HG03558 (cell line): ENCODE data around the gene ALG8.
"Not testable (repeated sequence)": the region's sequence is repeated elsewhere in the genome, so short reads cannot be mapped to it uniquely, and the experiment has no call there.

Experiments
- ATAC-seq: cut with Tn5 transposase; IDR thresholded peaks from one replicate; pipeline ENCODE4 v1.9.1; 2021; ENCODE audit warnings: moderate number of reproducible peaks; ENCODE audit not compliant: unreplicated experiment; ENCODE audit errors: extremely low read depth

The ALG8 gene

DNA sequence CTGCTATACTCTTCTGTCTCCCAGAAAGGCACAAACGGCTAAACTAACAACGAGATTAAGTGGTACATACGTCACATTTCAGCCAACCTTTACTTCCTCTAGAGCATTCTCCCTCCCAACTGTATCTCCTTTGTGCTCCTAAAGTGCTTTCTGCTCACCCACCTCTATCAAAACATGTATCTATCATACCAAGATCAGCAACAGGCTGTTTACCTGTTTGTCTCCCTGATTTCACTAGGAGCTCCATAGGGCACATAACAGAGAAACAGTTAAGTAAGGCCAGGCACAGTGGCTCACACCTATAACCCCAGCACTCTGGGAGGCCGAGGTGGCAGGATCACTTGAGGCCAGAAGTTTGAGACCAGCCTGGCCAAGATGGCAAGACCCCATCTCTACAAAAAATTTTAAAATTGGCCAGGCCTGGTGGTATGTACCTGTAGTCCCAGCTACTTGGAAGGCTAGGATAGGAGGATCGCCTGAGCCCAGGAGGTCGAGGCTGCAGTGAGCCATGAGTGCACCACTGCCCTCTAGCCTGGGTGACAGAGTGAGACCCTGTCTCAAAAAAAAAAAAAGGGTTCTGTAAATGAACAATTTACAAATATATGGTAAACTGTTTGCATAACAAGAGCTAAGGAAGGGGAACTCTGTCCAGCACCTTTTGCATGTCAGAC is 62.6 kb downstream of the ALG8 start:
- ATAC-seq = no peak

DNA sequence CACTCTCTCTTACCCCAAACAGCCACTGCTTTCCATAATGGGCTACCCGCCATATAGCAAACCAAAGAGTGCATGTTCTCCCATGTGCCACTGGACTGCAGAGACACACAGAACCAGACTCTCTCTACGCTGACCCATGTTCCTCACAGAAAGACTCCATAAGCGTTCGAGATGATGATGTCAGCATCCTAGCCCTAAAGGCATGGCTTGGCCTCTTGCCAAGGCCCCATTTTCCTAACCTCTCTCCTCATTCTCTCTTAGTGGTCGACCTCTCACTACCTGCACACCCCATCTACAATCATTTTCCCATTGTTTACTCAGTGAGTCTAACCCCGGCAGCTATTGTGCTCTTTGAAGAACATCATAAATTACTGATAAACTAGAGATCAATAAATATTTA is 64.7 kb downstream of the ALG8 start:
- no peak for ATAC-seq

DNA sequence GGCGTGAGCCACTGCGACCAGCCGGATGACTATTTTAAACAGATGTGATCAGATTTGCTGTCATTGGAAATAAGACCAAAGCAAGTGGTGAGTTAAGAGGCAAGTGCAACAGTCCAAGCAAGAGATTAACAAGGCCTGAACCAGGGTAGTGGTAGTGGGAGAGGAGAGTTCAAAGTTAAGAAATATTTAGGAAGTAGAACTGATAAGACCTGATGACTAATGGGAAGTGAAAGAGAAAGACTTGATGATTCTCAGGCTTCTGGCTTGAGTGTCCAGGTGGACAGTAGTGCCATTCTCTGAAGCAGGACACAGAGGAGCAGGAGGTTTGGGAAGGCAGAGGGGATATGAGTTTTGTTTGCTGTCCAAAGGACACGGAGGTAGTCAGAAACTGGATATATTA is 67.0 kb downstream of the ALG8 start:
- no peak for ATAC-seq

DNA sequence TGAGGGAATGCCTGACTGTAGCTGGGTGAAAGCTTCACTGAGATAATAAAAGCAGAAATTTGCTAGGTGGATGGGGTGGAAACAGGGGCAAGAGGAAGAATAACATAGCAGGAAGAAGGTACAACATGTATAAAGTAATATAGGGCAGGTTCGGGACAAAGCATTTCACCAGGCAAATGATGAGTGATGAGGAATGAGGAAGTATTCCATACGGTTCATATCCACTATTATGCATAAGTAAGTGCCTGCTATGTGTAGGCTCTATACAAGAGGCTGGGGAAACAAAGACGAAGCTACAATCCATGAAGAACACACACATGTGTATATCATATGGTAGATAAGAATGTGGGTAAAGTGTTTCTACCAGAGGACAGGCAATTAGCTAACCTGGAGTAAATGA is 67.7 kb downstream of the ALG8 start:
- no peak for ATAC-seq

DNA sequence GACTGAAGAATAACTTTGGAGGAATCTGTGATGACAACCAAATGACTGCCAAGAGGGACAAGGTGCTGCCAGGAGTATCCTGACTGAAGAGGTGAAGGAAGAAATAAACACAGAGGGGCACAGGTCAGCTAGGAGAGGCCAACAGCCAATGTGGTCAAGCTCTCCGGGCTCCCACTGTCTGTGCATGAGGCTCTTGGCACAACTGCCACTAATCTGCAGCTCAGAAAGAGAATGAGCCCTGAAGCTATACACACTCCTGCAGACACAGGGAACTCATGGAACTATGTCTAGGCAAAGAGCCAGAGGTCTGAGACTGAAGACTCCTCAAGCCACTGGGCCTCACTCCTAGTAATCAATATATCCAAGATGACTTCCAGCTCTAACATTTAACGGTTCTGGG is 68.8 kb downstream of the ALG8 start:
- ATAC-seq = no peak

DNA sequence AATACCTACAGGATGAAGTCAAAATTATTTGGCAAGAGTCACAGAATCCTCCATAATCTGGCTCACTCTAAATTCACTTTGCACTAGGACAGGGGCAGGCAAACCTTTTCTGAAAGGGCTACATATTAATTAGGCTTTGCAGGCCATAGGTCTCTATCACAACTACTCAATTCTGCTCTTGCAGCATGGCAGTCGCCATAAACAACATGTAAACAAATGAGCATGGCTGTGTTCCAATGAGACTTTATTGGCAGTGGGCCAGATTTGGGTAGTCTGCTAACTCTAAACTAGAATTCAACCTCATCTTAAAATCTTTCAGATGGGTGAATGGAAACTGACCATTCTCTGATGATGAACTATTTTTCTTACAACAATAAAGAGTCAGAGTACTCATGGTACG is 70.0 kb downstream of the ALG8 start:
- ATAC-seq = no peak

DNA sequence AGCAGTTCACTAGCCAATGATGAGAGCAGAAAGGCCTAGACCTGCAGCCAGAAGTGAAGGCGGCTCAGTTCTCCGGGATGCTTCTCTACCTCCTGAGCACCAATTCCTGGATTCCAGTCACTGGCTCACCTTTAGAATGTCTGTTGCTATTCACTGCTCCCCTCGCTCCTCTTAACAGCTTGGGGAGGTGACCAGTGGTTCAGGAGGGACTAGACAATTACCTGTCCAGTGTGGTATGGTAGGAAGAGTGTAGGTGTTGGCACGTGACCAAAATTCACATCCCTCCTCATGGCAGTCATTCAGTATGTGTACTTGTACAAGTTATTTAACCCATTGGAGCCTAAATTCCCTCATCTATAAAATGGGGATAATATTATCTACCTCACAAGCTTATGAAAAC is 71.7 kb downstream of the ALG8 start:
- ATAC-seq = no peak

DNA sequence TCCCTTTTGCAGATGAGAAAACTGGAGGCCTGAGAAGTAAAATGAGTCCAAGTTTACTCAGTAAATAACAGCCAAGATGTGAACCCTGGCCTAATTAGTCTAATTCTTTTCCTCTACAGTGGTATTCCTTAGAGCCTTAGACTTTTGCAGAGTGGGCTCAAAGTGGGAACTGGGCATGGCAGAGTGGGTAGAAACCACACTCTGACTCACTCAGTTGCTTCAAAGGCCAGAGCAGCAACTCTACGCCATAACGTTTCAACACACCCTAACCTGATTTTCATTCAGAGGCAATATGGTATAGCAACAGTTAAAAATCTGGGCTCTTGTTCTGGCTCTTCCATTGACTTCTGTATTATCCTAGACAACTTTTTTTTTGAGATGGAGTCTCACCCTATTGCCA is 73.0 kb downstream of the ALG8 start:
- ATAC-seq = no peak

DNA sequence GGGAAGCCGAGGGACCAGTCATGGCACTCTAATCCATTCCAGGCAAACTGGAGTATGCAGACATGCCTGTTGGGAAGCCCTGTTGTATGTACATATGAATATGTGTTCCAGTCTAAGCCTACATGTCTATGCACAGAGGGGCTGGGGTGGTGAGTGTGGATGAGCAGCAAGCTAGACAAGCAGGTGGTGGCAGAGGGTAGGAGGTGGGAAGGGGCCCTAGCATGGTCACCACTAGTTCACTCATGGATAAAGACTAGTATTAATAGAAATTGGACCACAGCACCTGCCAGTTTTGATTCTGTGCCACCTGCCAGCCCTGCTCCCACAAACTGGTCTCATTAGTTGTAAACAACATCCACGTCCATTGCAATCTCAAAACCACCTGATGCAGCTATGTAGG is 74.2 kb downstream of the ALG8 start:
- no peak for ATAC-seq

DNA sequence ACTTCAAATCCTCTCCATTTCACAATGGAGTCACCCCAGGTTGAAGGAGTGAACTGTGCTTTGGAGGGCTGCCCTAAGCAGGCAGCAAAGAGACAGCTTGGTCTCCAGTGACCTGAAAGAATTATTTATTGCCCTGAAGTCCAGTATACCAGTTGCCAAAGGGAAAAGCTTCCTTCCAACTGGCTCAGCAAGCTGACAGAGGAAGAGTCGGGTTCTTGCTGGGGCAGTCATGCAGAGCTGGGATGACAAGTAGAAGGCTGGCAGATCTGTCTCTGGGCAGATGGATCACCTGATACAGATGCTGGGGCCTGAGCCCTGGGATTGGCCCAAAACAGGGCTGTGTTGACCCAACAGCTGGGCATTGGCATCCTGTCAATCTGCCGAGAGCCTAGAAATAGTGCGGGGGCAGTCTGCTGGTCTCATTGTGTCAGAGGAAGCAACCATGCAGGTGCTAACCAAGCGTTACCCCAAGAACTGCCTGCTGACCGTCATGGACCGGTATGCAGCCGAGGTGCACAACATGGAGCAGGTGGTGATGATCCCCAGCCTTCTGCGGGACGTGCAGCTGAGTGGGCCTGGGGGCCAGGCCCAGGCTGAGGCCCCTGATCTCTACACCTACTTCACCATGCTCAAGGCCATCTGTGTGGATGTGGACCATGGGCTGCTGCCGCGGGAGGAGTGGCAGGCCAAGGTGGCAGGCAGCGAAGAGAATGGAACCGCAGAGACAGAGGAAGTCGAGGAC is 75.8 kb downstream of the ALG8 start, which contains the start of gene THRSP:
TSS of gene THRSP (plus strand) at position 422 of the 742 bp plus-strand sequence. CDS start at position 443, 21 bp downstream.
- ATAC-seq = no peak

DNA sequence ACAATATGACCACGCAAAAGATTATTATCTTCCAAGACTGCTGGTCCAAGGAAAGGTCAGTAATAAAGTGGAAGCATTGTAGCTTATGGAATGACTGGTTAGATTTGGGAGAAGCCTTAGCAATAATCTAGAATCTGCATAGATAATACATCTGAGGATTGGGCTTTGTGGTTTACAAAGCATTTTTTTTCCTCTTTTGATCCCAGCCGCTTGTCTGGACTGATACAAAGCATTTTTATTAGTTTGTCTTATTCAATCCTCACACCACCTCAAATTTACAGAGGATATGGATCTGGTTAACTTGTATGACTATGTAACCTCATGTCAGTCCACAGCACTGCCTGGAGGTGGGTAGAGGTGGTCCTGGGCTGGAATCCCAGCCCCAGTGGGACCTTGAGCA is 76.8 kb downstream of the ALG8 start:
- no peak for ATAC-seq

DNA sequence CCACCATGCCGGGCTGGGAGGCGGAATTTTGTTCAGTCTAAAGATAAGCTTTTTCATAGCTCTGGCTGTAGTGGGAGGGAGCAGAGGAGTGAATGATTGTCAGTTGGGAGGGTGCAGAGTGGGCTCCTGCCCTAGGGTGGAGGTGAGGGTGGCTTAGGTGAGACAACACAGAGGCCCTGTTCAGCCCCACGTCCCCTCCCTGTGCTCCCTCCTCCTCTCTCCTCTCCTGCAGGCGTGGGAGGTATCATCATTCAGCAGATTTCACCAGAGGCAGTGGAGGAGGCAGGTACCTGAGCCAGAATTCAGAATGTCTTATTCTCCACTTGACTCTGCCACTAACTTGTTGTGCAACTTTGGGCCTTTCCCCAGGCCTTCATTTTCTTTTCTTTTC is 77.5 kb downstream of the ALG8 start:
- ATAC-seq = no peak

DNA sequence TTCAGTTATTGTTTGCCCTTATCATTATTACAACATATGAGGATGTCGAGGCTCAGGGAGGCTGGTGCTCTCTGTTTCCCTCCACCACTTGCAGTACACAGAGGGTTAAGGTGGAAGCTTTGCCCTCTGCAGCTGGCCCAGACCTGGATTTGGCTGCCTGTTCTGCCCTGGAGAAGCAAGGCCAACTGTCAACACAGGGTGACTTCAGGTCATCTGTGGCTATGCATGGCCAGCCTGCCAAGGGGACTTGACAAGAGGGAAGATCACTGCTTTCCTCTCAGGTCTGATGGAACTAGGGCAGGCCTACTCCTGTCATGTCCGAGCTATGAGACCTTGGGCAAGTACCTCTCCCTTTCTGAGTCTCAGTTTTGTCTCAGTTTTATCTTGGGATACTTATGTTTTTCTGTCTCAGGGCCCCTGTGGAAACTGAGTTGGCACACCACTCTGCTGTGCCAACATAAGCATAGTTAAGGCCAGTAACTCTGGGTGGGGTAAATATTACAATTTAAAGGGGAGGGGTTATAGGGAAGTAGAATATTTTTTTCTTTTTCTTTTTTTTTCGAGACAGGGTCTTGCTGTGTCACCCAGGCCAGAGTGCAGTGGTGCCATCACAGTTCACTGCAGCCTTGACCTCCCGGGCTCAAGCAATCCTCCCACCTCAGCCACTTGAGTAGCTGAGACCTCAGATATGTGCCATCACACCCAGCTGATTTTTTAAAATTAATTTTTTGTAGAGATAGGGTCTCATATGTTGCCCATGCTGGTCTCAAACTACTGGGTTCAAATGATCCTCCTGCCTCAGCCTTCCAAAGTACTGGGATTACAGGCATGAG is 78.1 kb downstream of the ALG8 start:
- no peak for ATAC-seq

DNA sequence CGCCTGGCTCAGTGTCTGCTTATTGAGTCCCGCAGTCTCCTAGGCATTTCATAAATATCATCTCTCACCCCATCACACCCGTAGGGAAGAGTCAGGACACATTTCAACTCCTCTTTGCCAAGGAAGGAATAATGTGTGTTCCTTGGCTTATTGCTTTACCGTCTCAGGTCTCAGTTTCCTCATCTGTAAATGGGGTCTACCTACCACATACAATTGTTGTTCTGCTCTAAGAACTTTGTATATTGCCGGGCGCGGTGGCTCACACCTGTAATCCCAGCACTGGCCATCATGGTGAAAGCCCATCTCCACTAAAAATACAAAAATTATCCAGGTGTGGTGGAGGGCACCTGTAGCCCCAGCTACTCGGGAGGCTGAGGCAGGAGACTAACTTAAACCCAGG is 78.9 kb downstream of the ALG8 start:
- ATAC-seq = no peak

DNA sequence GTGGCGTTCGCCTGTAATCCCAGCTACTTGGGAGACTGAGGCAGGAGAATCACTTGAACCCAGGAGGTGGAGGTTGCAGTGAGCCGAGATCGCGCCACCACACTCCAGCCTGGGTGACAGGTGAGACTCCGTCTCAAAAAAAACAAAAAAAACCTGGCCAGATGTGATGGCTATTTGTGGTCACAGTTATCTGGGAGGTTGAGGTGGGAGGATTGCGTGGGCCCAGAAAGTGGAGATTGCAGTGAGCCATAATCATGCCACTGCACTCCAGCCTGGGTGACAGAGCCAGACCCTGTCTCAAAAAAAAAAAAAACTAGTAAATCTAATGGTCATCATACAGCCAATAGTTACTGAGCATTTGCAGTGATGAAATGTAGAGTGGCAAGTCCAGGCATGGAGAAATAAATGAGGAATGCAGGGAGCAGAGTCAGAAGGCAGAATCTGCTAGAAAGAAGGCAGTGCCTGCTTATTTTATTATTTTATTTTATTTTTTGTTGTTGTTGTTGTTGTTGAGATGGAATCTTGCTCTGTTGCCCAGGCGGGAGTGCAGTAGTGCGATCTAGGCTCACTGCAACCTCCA is 79.6 kb downstream of the ALG8 start:
- not testable (repeated sequence) for ATAC-seq

DNA sequence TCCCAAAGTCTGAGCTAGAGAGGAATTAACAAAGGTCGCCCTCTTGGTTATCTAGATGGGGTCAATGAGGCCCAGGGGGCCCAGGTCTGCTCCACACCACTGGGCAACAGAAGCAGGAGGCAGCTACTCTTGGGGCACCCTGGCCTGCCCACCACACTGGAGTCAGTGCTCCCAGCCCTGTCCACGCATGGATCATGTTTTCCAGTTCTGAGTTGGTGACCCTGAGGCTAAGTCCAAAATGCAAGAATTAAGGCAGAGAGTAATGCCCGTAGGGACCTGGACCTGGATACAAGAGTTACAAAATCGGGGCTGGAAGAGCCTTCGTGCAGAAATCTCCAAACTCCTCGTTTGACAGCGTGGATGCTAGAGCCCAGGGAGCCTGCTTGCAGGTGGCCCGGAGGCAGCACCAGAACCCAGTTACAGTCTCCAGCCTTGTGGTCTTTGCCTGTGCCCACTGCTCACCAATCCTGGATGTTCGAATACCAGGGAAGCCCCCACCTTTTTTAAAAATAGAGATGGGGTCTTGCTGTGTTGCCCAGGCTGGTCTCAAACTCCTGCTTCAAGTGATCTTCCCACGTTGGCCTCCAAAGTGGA is 81.9 kb downstream of the ALG8 start:
- ATAC-seq = no peak

DNA sequence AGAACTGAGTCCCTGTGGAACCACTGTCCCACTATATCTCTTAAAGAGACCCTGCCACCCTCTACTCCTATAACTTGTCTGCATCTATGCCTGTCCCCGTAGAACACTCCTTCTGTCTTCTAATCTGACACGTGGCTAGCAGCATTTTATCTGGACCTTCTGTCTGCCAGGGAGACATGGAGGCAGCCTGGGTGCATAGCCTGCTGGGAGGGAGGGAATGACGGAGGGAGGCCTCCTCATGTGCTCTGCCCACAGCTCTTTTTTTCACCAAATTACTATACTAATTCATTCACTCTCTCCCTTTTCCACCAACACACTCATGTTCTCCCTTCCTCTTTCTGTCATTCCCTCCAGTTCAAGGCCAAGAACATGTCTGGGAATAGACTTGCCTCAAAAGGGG is 83.3 kb downstream of the ALG8 start:
- no peak for ATAC-seq

DNA sequence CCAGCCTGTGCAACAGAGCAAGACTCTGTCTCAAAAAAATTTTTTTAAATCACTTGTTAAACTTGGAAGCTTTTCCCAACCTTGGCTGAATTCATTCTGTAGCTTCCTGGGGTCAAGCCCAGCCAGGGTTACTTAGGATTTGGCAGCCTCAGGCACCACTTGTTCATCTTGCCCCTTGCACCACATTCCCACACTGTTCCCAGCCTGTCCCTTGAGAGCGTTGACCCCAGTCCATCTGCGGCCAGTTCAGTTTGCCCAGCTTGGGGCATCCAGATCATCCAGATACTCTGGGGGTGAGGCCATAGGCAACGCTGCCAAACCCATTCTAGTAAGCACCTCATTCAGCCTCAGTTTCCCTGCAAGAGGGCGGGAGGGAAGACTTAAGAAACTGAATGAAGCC is 84.5 kb downstream of the ALG8 start:
- no peak for ATAC-seq

DNA sequence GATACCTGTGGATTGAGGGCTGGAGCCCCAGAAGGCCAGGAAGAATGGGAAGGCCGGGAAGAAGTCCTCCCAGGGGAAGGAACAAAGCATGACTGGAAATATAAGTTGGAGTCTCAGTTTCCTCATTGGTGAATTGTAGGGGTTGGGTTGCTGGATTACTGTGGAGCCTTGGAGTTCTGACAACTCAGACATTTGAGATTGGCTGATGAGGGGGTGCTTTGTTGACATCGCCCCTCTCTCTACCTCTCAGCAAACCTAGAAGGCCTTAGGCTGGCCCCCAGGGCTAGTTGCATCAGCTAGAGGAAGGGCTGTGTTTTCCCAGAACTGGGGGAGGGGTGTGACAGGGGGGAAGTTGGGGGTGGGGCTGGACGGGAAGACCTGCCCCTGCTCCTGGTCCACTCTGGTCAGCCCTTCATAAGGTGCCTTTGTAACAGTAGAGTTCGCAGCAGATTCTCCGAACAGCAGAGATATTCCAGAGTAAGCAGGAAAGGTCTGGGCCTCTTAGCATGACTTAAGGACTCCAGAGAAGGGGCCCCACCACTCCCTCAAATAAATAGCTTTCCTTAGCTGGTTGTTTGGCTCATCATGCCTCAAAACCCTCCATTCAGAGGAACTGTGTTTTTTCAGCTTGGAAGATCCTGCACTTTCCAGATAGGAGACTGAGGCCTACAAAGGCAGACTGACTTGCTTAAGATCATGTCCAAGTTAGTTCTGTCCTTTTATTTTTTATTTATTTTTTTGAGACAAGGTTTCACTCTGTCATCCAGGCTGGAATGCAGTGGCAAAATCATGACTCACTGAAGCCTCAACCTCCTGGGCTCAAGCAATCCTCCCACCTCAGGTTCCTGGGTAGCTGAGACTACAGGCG is 88.2 kb downstream of the ALG8 start:
- no peak for ATAC-seq
